SU-DHL-6 (cell line): ENCODE measurements around the gene MRPL34.
A peak's percentile ranks its signal among the peaks of the same experiment; 100 is the strongest.

ENCODE experiments used
- H2AFZ ChIP-seq: fragments of 200-600 bp; sonication (generic); 2 replicates; pipeline ENCODE4 v1.6.1; 2014; ENCODE audit warnings: low read depth, mild to moderate bottlenecking, moderate library complexity, mixed read lengths, antibody characterized with exemption, low read length; ENCODE audit not compliant: severe bottlenecking
- H3F3A ChIP-seq: fragments of 200-600 bp; shearing (Covaris generic); 2 replicates; pipeline ENCODE4 v1.6.0; 2016; ENCODE audit warnings: antibody characterized with exemption, mild to moderate bottlenecking; ENCODE audit not compliant: insufficient read depth
- H3K27ac ChIP-seq: fragments of 200-600 bp; sonication (generic); 2 replicates; pipeline ENCODE4 v1.5.1; 2016; ENCODE audit warnings: low read depth, mild to moderate bottlenecking, low read length, moderate library complexity, mixed read lengths
- H3K27me3 ChIP-seq: fragments of 200-600 bp; sonication (generic), shearing (Covaris generic); 2 replicates; pipeline ENCODE4 v1.6.0; 2014; ENCODE audit warnings: mild to moderate bottlenecking, low read length
- H3K36me3 ChIP-seq: fragments of 200-600 bp; sonication (generic); 2 replicates; pipeline ENCODE4 v1.6.1; 2014; ENCODE audit warnings: mild to moderate bottlenecking, low read length, mixed read lengths
- H3K4me2 ChIP-seq: fragments of 300-600, 200-600 bp; shearing (Covaris generic), sonication (generic); 2 replicates; pipeline ENCODE4 v1.6.0; 2014; ENCODE audit warnings: low read length, low read depth, mild to moderate bottlenecking; ENCODE audit not compliant: poor library complexity, severe bottlenecking
- H3K4me3 ChIP-seq: fragments of 200-600 bp; sonication (generic); 2 replicates; pipeline ENCODE4 v1.5.1; 2014; ENCODE audit warnings: antibody characterized with exemption, low read length, mild to moderate bottlenecking, mixed read lengths; ENCODE audit not compliant: insufficient read depth, poor library complexity, severe bottlenecking
- H3K79me2 ChIP-seq: fragments of 200-600 bp; sonication (generic); 2 replicates; pipeline ENCODE4 v1.6.1; 2014; ENCODE audit warnings: mild to moderate bottlenecking, low read length, moderate library complexity; ENCODE audit not compliant: insufficient read depth
- H3K9ac ChIP-seq: fragments of 200-600 bp; sonication (generic); 2 replicates; pipeline ENCODE4 v1.7.0; 2014; ENCODE audit warnings: mild to moderate bottlenecking, low read length
- H3K9me2 ChIP-seq: fragments of 200-600 bp; sonication (generic); replicated peaks from 2 replicates; pipeline ENCODE4 v1.6.1; 2014; ENCODE audit warnings: low read length; ENCODE audit not compliant: insufficient read depth
- H3K9me3 ChIP-seq: fragments of 200-600 bp; sonication (generic); 2 replicates; pipeline ENCODE4 v1.6.1; 2014; ENCODE audit warnings: low read length, mixed read lengths; ENCODE audit not compliant: insufficient read depth
- H4K20me1 ChIP-seq: fragments of 200-600 bp; sonication (generic); 2 replicates; pipeline ENCODE4 v1.6.1; 2014; ENCODE audit warnings: low read depth, mild to moderate bottlenecking, antibody characterized with exemption, low read length, moderate library complexity, mixed read lengths
- CTCF ChIP-seq: fragments of 200-600 bp; sonication (generic); IDR thresholded peaks from one replicate; pipeline ENCODE4 v1.5.1; 2017; ENCODE audit warnings: antibody characterized with exemption, mild to moderate bottlenecking, low read length, moderate library complexity; ENCODE audit not compliant: insufficient read depth, poor library complexity, severe bottlenecking
- EZH2phosphoT487 ChIP-seq: fragments of 200-600 bp; sonication (generic), shearing (Covaris generic); conservative IDR thresholded peaks from 2 replicates; pipeline ENCODE4 v1.6.1; 2018; ENCODE audit warnings: mild to moderate bottlenecking, antibody characterized with exemption, low read length, moderate library complexity, mixed read lengths

The MRPL34 gene

GRCh38 chr19:17259934-17260333 is 45.7 kb upstream of the MRPL34 start:
- H3K9ac ChIP-seq, result no peak overlapping the region
- H2AFZ ChIP-seq, result no peak overlapping the region
- no peaks in the 10 kb centered on the region for H3K9me2 ChIP-seq
- peaks cover 4% of the 10 kb centered on the region; the same call in 1 of the 2 replicates for H3F3A ChIP-seq
- H3K9me3 ChIP-seq, result no peaks in the 10 kb centered on the region
- H3K4me3 ChIP-seq, result no peak overlapping the region
- H3K36me3 ChIP-seq, result no peaks in the 10 kb centered on the region
- TF ChIP-seq CTCF (no peak), EZH2phosphoT487 (no peak)
- no peak overlapping the region for H3K4me2 ChIP-seq
- no peak overlapping the region for H3K27ac ChIP-seq
- H4K20me1 ChIP-seq, result no peaks in the 10 kb centered on the region
- H3K27me3 ChIP-seq, result no peaks in the 10 kb centered on the region
- H3K79me2 ChIP-seq, result no peaks in the 10 kb centered on the region

GRCh38 chr19:17260842-17261325 is 44.8 kb upstream of the MRPL34 start:
- Histone ChIP-seq H3K9ac (peak overlapping the region; percentile 50; the same call in 1 of the 2 replicates), H3K9me3 (no peaks in the 10 kb centered on the region), H3K36me3 (no peaks in the 10 kb centered on the region), H3K27me3 (no peaks in the 10 kb centered on the region), H3K4me2 (peak overlapping the region; percentile 48), H3F3A (peaks cover 5% of the 10 kb centered on the region; the same call in 1 of the 2 replicates), H3K9me2 (no peaks in the 10 kb centered on the region), H3K4me3 (no peak overlapping the region), H2AFZ (peak overlapping the region; percentile 87), H4K20me1 (no peaks in the 10 kb centered on the region), H3K79me2 (no peaks in the 10 kb centered on the region), H3K27ac (peak overlapping the region; percentile 61)
- TF ChIP-seq CTCF, result peak; percentile 93
- TF ChIP-seq EZH2phosphoT487, result no peak

- H3K9me2 ChIP-seq, result no peaks in the 10 kb centered on the region
- H3K79me2 ChIP-seq, result peaks cover 1% of the 10 kb centered on the region; the same call in 1 of the 2 replicates
- H2AFZ ChIP-seq, result no peak overlapping the region
- no peak overlapping the region for H3K27ac ChIP-seq
- no peaks in the 10 kb centered on the region for H3K9me3 ChIP-seq
- TF ChIP-seq EZH2phosphoT487 (no peak), CTCF (no peak)
- peaks cover 13% of the 10 kb centered on the region for H3F3A ChIP-seq
- no peak overlapping the region for H3K9ac ChIP-seq
- no peaks in the 10 kb centered on the region for H3K27me3 ChIP-seq
- H3K4me3 ChIP-seq, result no peak overlapping the region
- H3K4me2 ChIP-seq, result no peak overlapping the region
- H4K20me1 ChIP-seq, result no peaks in the 10 kb centered on the region
- H3K36me3 ChIP-seq, result no peaks in the 10 kb centered on the region
Measured at GRCh38 chr19:17262557-17262956, 43.1 kb upstream of the MRPL34 start.
